GM12891 (cell line): ENCODE measurements around the gene STARD10.

Source experiments
- PAX5 ChIP-seq: IDR thresholded peaks from 2 replicates; pipeline ENCODE4 v1.6.1; 2011; ENCODE audit warnings: low read length, moderate library complexity, mild to moderate bottlenecking; ENCODE audit not compliant: insufficient read depth, severe bottlenecking
- POLR2A ChIP-seq: IDR thresholded peaks from 2 replicates; pipeline ENCODE4 v1.6.1; 2011; ENCODE audit warnings: low read depth, low read length, control low read depth
- POLR2AphosphoS5 ChIP-seq: IDR thresholded peaks from 2 replicates; pipeline ENCODE4 v1.6.1; 2011; ENCODE audit warnings: low read depth, low read length, control low read depth
- TAF1 ChIP-seq: IDR thresholded peaks from 2 replicates; pipeline ENCODE4 v1.6.1; 2011; ENCODE audit warnings: low read depth, low read length, control low read depth

- TF ChIP-seq POLR2A: no peak
- no peak for TF ChIP-seq TAF1
- no peak for TF ChIP-seq POLR2AphosphoS5
- TF ChIP-seq PAX5: no peak
Observed at GRCh38 chr11:72758304-72758689, 35.5 kb downstream of the STARD10 start.
